Tongue (tissue), 2 donors: ENCODE results near the gene PYROXD2. TPM values are rescaled to one million over a fixed set of nuclear protein-coding genes. Genes with fewer than 3 reads are reported as not detected.
A peak's percentile ranks its signal among the peaks of the same experiment; 100 is the strongest.
"Not testable (repeated sequence)": the region's sequence is repeated elsewhere in the genome, so short reads cannot be mapped to it uniquely, and the experiment has no call there.

Source experiments
- DNase-seq: peaks from one replicate; pipeline ENCODE4 v3.0.0-alpha.2; 2015
- total RNA-seq: library from RNA; depleted of rRNA; stranded (reverse); fragments of >200 nt; gene quantifications from one replicate; pipeline ENCODE4 v1.2.3, GENCODE V29; 2014

Gene PYROXD2
- total RNA-seq, 1 donor from 2014 or later, result 4.5 TPM

DNA sequence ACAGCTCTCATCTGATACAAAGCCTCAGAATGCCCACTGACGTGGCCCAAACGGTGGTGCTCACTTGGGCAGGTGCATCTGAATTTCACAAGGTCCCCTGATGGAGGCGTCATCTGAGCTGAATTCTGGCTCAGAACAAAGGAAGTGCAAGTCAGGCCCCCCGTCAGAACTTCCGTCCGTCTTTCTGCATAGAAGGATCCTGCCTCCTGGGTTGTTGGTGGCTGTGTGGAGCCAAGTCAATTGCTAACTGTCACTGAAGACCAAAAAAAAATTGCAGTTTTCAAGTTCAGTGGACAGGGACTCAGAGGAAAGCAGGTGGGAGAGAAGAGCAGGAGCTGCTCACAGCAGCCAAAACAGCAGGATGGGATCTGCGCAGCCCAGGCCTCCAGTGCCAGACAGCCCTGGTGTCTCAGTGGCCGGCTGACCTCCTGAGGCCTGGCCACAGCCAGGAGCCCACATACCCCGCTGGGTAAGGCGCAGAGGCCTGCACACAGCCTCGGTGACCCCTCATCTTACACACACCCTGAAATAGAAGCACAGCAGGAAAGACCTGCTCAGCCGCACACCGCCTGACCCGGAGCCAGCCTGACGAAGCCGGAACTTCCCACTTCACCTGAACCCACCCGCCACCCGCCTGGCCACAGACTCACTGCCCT lies 49.4 kb downstream of the PYROXD2 start:
- DNase-seq, result no peak

DNA sequence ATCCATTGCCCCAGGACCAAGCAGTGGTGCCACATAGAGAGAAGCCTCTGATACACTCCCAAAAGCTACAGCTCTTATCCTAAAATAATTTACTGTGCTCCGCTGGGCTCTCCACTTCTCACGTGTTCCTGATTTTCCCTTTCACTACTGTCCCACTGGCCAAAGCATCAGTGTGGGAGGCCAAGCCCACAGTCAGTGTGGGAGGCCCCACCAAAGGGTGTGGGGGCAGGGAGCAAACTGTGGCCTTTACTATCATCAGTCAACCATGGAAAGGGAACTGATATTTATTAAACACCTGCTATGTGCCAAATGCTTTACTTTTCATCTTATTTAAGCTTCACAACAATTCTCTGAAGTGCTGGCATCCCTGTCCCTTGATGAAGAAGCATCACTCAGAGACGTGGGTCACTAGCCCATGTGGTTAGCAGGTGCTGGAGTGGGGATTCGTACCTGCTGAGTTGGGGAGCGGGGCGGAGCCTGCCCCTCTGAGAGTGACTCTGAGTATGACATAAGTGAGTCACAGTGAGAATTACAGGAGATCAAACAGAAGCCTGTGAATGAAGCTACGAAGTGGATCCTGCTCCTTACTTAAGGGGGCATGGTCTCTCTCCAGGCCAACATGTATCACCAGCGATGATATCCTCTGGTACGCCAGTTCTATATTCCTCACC lies 50.4 kb downstream of the PYROXD2 start:
- DNase-seq, result no peak

DNA sequence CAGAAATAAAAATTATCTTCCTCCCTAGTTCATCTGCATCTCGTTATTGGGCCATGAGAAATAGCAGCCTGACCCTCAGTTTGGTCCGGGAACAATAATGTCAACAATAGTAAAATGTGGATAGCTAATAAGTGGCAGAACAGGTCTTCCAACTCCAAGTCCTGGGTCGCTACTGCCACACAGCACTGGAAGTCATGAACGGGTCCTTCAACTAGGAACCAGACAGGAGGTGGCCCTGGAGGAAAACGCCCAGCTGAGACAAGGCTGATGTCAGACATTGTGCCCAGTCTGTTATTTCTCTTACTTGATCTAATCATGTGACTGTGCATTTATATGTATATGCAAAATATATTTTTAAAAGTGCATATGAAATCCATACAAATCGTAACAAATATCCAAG lies 51.8 kb downstream of the PYROXD2 start:
- DNase-seq, result no peak

DNA sequence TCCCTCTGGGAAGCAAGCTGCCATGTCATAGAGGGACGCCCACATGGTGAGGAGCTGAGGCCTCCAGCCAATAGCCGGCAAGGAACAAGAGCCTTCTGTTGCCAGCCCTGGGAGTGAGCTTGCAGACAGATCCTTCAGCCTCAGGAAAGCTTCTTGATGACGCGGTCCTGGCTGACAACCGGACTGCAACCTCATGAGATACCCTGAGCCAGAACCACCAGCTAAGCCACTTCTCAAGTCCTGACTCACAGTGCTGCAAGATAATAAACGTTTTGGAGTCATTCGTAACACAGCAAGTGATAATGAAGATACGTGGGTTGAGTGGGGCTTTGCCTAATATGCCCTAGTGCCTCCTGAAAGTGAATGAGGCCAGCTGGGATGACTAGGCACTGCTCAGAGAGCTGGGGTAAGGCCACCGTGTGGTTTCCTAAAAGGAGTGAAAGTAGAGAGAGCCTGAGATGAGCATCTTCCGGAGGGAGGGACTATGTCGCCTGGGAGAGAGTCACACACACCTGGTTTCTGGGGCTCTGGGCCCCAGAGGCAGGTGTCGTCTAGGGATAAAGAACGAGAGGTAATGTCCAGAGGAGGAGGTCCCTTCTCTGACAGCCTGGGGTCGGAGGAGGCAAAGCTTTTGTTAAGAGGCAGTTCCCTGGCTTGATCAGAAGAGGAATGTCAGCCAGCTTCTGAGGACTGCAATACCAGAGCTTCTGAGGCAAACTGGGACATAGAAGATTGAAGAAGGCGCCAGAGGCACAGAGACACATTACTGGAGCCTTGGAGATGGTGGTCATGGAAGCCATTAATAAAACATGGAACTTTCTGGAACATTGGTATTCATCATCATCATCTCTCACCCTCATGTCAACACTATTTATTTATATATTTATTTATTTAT lies 53.6 kb downstream of the PYROXD2 start:
- peak; percentile 71 for DNase-seq

DNA sequence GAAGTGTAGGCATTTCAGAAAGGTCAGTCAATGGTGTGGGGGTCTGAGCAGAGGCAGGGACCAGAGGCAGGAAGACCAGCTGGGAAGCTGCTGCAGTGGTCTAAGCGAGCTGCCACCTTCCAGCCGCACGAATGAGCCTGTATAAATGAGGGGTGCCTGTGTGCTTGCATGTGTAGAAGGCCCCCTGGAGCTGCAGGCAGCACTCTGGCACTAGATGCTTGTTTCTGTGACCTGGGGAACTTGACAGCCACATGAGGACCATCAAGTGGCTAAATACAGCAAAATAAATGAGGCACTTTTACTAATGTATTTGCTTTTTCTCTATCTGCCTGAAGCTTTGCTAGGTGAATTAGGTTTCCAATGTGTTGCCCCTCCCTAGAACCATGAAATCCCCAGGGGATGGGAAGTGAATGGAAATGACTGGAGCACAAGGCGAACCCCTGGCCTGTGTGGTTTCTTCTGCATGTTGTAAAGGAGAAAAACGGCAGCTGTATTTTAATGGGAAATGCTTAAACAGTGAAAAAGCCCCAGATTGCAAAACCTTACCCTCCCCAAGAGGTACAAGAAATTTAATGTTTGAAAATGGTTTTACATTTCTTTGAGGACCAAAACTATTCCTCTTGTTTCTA lies 57.7 kb downstream of the PYROXD2 start:
- DNase-seq, result no peak

DNA sequence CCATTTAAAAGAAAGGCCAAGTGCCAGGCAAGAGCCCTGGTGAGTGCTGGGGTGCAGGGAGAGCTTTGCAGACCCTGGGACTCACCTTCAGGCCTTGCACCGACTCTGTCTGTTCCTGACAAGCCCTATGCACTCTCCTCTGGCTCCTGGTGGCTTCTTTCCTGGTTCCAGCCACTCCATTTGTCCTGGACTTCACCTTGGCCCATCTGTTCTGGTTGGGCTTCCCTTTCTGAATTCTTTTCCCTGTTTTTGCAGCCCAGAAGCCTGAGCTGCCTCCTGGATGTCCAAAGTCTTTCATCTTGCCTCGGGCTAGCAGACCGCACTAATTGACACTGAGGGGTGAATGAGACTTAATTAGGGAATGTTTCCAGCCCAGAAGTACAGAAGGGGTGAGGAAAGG lies 60.5 kb downstream of the PYROXD2 start:
- DNase-seq, result no peak

DNA sequence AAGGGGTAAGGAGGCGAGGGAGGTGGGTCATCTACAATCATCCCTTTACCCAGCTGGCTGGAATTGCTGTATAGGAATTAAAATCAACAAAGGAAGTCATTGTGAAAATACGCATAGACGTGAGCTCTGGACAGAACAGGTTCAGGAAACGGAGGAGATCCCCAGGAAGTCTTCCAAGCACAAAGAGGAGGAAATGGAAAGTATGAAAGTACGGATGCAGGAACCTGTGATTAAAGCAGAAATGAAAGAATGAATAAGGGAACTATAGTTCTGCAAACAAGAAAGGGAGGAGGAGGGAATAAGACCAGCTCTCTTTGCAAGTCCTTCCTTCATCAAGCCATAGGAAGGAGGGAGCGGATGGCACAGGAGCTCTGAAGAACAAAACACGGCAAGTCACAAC lies 61.8 kb downstream of the PYROXD2 start:
- DNase-seq, result peak; percentile 15

DNA sequence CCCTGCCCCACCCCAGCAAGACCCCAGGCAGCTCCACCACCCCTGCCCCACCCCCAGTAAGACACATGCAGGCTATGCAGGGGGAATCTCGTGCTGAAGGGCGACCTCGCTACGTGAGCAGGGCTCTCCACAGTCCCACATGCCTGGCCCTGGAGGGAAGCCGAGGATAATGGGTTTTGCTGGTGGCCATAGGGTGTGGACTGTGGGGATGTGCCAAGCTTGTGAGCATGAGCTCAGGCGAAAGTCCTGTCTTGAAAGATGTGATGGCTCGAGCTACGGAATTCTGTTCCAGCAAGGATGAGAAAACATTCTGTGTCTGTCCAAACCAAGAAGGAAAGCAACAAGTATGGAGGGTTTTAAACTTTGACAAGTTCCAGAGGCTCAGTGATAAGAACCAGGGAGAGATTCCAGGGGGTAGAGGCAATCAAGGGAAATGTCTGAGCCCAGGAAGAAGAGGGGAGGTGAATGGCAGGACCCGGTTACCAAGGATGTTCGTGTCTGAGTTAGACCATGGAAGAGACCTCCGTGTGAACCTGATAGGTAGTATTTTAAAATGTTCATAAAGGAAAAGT lies 63.1 kb downstream of the PYROXD2 start:
- peak; percentile 13 for DNase-seq

DNA sequence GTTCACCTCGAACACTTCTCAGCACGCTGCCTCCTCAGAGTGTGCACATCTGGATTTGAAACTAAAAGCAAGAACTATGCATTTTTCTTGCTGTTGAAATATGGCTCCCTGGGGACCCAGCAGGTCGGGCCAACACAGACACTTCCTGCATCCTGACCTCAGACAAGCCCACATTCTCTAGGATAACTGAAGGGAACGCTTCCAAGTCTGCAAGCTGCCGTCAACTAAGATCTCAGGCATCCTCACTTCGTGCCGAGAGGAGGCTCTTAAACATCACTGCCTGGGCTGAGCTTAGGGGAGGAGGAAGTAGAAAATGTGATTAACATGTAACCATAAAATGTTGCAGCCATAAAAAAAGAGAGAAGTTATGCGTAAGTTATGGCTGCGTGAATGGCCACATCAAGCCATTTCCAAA lies 65.5 kb downstream of the PYROXD2 start:
- peak; percentile 92 for DNase-seq

DNA sequence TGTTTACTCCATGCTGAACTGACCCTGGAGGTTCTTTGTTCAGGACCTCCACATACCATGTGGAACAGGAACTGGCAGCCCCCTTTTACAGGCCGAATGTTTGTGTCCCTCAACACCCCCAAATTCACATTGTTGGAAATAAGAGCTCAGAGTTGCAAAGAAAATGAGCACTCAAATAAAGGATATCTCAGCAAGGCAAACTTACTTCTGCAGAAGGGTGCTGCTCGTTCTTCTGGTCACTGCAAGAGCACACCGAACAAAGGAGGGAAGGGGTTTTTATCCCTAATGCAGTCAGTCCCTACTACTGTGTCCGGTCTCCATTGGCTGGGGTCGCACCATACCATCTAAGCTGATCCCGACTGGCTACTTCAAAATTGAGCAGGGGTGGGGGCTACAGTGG lies 68.1 kb downstream of the PYROXD2 start:
- no peak for DNase-seq

DNA sequence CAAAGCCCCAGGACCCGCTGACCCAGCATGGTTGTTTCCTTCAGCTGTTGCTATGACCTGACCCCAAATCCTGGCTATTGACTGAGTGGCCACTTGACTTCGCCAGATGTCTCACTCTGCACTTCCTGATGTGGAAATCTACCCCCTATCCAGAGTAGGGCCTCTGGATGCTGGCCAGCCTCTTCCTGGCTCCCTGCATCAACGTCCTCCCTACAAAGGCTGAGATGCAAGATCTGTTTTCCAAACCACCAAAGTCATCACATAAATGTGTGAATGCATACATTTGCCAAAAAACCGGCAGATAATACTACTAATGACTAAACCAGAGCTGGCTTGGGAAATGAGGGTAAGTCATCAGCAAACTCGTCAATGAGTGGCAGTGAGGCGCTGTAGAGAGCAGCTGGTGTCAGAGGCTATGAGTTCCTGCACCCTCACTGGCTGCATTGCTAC lies 70.4 kb downstream of the PYROXD2 start:
- DNase-seq, result no peak

DNA sequence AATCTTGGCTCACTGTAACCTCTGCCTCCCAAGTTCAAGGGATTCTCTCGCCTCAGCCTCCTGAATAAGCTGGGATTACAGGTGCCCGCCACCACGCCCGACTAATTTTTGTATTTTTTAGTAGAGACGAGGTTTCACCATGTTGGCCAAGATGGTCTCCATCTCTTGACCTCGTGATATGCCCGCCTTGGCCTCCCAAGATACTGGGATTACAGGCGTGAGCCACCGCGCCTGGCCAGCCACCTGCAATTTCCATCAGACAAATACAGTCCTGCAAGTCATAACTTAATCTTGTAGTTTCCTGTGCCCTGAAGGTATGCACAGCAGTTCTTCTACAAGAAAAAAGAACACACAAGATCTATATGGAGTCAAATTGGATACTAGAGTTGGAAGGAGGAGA lies 73.3 kb downstream of the PYROXD2 start:
- DNase-seq, result not testable (repeated sequence)

DNA sequence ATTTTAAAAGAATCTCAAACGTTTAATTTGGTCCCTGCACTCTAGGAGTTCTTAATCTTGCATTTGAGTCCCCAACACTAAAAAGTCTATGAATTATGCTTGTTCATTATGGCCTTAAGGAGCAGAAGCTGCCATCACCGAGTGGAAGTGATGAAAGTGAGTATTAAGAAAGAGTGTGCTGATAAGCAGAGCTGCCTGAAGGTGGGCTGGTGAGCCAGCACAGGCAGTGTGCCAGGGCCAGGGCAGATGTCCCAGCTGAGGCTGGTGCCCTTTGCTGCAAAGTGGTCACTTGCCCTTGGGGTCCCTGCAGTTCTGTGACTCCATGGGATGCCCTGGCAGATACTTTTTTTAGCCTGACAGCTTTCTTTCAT lies 74.1 kb downstream of the PYROXD2 start:
- no peak for DNase-seq

DNA sequence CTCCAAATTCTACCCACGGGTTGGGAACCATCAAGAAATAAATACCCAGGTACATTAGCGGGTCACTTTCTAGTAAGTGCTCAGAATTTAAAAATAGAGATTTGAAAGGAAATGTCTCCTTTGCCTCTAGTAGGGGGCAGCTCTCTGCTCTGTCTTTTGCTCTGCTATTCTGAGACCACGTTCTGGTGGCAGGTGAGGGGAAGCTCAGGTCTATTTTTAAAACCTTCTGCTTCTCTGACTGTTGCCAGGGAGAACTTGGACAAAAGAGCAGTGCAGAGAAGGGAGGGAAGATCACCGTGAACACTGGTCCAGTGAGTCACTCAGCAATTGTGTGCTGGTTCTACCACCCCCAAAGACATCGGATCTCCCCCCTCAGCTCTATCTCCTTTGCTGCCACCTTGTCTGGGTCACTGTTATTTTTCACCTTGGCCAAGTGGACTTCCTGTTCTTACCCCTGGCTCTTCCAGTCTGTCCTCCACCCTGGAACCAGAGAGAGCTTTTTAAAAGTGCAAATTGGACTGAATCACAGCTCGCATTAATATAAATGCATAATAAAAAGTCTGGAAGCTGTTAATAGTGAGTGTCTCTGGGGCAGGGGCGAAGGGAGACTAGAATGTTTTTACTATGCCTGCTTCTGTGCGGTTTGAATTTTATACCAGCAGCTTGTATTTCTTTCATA lies 74.6 kb downstream of the PYROXD2 start:
- DNase-seq, result peak; percentile 29

DNA sequence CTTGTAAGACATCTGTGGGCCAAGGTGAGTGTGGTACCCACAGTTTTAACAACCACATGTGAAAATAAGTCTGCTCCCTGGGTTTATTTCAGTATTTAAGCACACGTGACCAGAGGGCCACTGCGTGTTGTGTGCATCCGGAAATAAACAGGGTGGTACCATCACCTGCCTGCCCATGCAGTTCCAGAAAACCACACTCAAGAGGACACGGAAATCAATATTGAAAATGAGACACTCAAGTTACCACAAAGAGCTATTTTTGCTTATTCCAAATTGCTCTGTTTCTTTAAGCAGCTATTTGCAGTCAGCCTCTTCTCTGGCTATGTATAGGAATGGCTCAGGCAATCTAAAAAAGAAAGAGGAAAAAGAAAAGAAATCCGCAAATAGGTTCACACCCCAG lies 75.2 kb downstream of the PYROXD2 start:
- DNase-seq, result no peak

DNA sequence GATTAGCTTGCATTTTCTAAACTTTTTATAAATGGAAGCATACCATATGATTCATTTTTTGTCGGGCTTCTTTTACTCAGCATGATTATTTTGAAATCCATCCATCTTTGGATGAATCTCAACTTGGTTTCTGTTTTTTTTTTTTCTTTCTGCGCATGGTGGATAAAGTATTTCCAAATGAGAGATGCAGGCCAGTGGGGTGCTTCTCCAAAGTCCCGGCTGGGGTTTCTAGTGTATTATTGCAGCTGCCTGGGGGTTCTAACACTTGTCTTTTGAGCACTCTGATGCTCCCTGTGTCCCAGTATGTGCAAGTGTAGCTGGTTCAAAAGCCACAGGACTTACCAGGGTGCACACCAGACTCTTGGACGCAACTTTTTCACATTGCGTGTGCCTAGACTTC lies 76.1 kb downstream of the PYROXD2 start:
- DNase-seq, result peak; percentile 53

DNA sequence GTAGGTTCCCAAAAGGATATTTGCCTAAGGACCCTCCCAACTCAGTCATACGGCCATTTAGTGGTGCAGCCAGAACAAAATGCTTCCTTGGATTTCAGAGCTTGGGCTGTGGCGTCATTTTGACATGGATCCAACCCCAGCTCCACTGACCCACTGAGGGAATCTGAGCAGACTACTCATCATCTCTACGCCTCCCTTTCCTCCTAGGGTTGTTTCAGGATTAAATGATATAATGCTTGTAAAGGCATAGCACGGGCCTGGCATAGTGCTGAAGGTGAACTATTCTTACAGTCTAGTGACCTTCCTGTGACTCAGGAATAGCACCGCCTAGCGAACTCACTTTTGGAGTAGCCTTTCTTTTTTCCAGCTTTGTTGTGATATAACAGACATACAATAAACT lies 76.7 kb downstream of the PYROXD2 start:
- DNase-seq, result peak; percentile 57

DNA sequence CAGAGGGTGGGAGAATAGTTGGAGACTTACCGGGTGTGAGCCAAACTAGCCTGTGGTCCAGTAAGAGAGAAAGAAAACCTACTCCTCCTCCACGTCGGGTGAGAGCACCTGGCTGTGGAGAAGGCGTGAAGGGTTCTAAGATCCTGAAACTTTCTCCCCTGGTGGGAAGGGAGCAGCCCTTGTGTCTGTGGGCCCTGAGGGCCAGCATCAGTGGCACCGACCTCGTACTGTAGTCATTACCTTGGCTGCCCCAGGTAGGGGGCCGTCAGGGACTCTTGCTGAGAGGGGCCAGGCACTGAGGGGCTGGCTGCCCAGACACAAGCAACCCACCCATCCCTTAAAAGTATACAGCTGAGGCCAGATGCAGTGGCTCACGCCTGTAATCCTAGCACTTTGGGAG lies 77.5 kb downstream of the PYROXD2 start:
- no peak for DNase-seq
